Suprapubic skin (tissue), 4 donors: Measurements from ENCODE around the gene OASL.

ENCODE experiments used
- CTCF ChIP-seq, 2 donors: fragments of 200-600 bp in 1 of 2; fragments of 450-650 bp in 1 of 2; sonication (generic) in 1 of 2; IDR thresholded peaks; one replicate each; pipeline ENCODE4 v1.5.1; 2016 to 2019; ENCODE audit warnings: antibody characterized with exemption in 2 of 2, mild to moderate bottlenecking in 1 of 2, moderate library complexity in 1 of 2
- POLR2A ChIP-seq, 2 donors: fragments of 450-650 bp; IDR thresholded peaks; one replicate each; pipeline ENCODE4 v1.6.1; 2017; ENCODE audit warnings: antibody characterized with exemption in 2 of 2, mild to moderate bottlenecking in 2 of 2, moderate library complexity in 2 of 2
- POLR2AphosphoS5 ChIP-seq, 3 donors: sonication (generic); formaldehyde crosslinking; IDR thresholded peaks; one replicate each; pipeline ENCODE4 v1.6.1; 2017; ENCODE audit warnings: antibody characterized with exemption in 3 of 3

GRCh38 chr12:121033625-121034349 lies 5.3 kb downstream of the OASL start:
- TF ChIP-seq POLR2AphosphoS5 (IDR thresholded peaks at IDR 0.05), result no peak
- TF ChIP-seq CTCF (IDR thresholded peaks at IDR 0.05), result no peak
- no peak for TF ChIP-seq POLR2A (IDR thresholded peaks at IDR 0.05)
